ENCODE data around the gene BLTP1. TPM values are rescaled to one million over a fixed set of nuclear protein-coding genes. Genes with fewer than 3 reads are reported as not detected.

Gene BLTP1
- total RNA-seq, 2 donors from 2014 or later: 43.0 to 52.5 TPM

GRCh38 chr4:122140834-122141233, 11.3 kb upstream of the BLTP1 start:
- no peak overlapping the region for H3K9ac ChIP-seq (ENCODE audit: extremely low read depth, low read length, poor library complexity, severe bottlenecking)
- Mint-ChIP-seq H3K36me3 (ENCODE audit: low read depth) (no peaks in the 10 kb centered on the region), H3K4me1 (no peaks in the 10 kb centered on the region), H3K27ac (no peak overlapping the region), H3K27me3 (ENCODE audit: insufficient read depth) (peaks cover 43% of the 10 kb centered on the region), H3K9me3 (no peaks in the 10 kb centered on the region), H3K4me3 (no peak overlapping the region)
- H3K36me3 ChIP-seq (ENCODE audit: control insufficient read depth, insufficient read depth, low read length): no peaks in the 10 kb centered on the region
- no peaks in the 10 kb centered on the region for H3K9me3 ChIP-seq (ENCODE audit: control insufficient read depth, low read length)
- H3K4me1 ChIP-seq (ENCODE audit: control insufficient read depth, insufficient read depth, low read length): no peaks in the 10 kb centered on the region
- no peak overlapping the region for H3K4me3 ChIP-seq (ENCODE audit: low read length)
- no peak for TF ChIP-seq CTCF (conservative IDR thresholded peaks at IDR 0.05)
- H3K27me3 ChIP-seq (ENCODE audit: control insufficient read depth, insufficient read depth, low read length, poor library complexity, severe bottlenecking): peaks cover 50% of the 10 kb centered on the region
- H3K27ac ChIP-seq (ENCODE audit: low read depth, low read length): no peak overlapping the region
- no peak for DNase-seq
- 95 to 96% methylated on average over 3 to 5 of the region's 5 CpGs for WGBS, 2 experiments (ENCODE audit: insufficient coverage in 1 of 2, insufficient read length in 1 of 2)

GRCh38 chr4:122142687-122143086, 9.4 kb upstream of the BLTP1 start:
- no peak for TF ChIP-seq CTCF (conservative IDR thresholded peaks at IDR 0.05)
- no peak for DNase-seq
- H3K27ac ChIP-seq (ENCODE audit: low read depth, low read length): no peak overlapping the region
- H3K9me3 ChIP-seq (ENCODE audit: control insufficient read depth, low read length): no peaks in the 10 kb centered on the region
- peaks cover 54% of the 10 kb centered on the region for H3K27me3 Mint-ChIP-seq (ENCODE audit: insufficient read depth)
- no peak overlapping the region for H3K27ac Mint-ChIP-seq
- no peaks in the 10 kb centered on the region for H3K36me3 ChIP-seq (ENCODE audit: control insufficient read depth, insufficient read depth, low read length)
- no peaks in the 10 kb centered on the region for H3K4me1 Mint-ChIP-seq
- H3K36me3 Mint-ChIP-seq (ENCODE audit: low read depth): no peaks in the 10 kb centered on the region
- no peaks in the 10 kb centered on the region for H3K4me1 ChIP-seq (ENCODE audit: control insufficient read depth, insufficient read depth, low read length)
- peaks cover 54% of the 10 kb centered on the region for H3K27me3 ChIP-seq (ENCODE audit: control insufficient read depth, insufficient read depth, low read length, poor library complexity, severe bottlenecking)
- H3K9me3 Mint-ChIP-seq: no peaks in the 10 kb centered on the region
- no peak overlapping the region for H3K4me3 ChIP-seq (ENCODE audit: low read length)
- WGBS, 2 experiments (ENCODE audit: insufficient coverage in 1 of 2, insufficient read length in 1 of 2): 95 to 100% methylated on average over 1 of the region's 1 CpG
- no peak overlapping the region for H3K4me3 Mint-ChIP-seq
- H3K9ac ChIP-seq (ENCODE audit: extremely low read depth, low read length, poor library complexity, severe bottlenecking): no peak overlapping the region

- H3K36me3 Mint-ChIP-seq (ENCODE audit: low read depth): no peaks in the 10 kb centered on the region
- H3K9me3 Mint-ChIP-seq: no peaks in the 10 kb centered on the region
- Histone ChIP-seq H3K4me3 (ENCODE audit: low read length) (no peak overlapping the region), H3K36me3 (ENCODE audit: control insufficient read depth, insufficient read depth, low read length) (no peaks in the 10 kb centered on the region), H3K9ac (ENCODE audit: extremely low read depth, low read length, poor library complexity, severe bottlenecking) (no peak overlapping the region), H3K4me1 (ENCODE audit: control insufficient read depth, insufficient read depth, low read length) (no peaks in the 10 kb centered on the region), H3K27me3 (ENCODE audit: control insufficient read depth, insufficient read depth, low read length, poor library complexity, severe bottlenecking) (peaks cover 81% of the 10 kb centered on the region), H3K27ac (ENCODE audit: low read depth, low read length) (no peak overlapping the region), H3K9me3 (ENCODE audit: control insufficient read depth, low read length) (no peaks in the 10 kb centered on the region)
- peaks cover 72% of the 10 kb centered on the region for H3K27me3 Mint-ChIP-seq (ENCODE audit: insufficient read depth)
- no peak for DNase-seq
- H3K27ac Mint-ChIP-seq: no peak overlapping the region
- H3K4me1 Mint-ChIP-seq: peaks cover 4% of the 10 kb centered on the region
- no peak for TF ChIP-seq CTCF (conservative IDR thresholded peaks at IDR 0.05)
- H3K4me3 Mint-ChIP-seq: no peak overlapping the region
- 96% methylated on average over 2 of the region's 4 CpGs; no CpG with 5 or more reads in 1 of the 2 experiments for WGBS, 2 experiments (ENCODE audit: insufficient coverage in 1 of 2, insufficient read length in 1 of 2)
Observed at GRCh38 chr4:122146652-122147051, 5.5 kb upstream of the BLTP1 start.
